ENCODE data around the gene WFDC12. TPM values are rescaled to one million over a fixed set of nuclear protein-coding genes. Genes with fewer than 3 reads are reported as not detected.

The WFDC12 gene
- total RNA-seq, 1 donor from 2014 or later, result not detected

- no peak for DNase-seq (ENCODE audit: low read depth)
These were observed 8.9 kb downstream of the WFDC12 start for GRCh38 chr20:45115386-45115774.

GRCh38 chr20:45114465-45115385, 9.5 kb downstream of the WFDC12 start, which contains the start of gene WFDC5:
WFDC5 (minus strand) TSS chr20:45115174; CDS start chr20:45115083, 91 bp downstream.
- DNase-seq (ENCODE audit: low read depth), result no peak

GRCh38 chr20:45113865-45114264, 10.4 kb downstream of the WFDC12 start:
- no peak for DNase-seq (ENCODE audit: low read depth)

GRCh38 chr20:45112754-45113153, 11.5 kb downstream of the WFDC12 start:
- no peak for DNase-seq (ENCODE audit: low read depth)

GRCh38 chr20:45111799-45112471, 12.3 kb downstream of the WFDC12 start:
- peak; percentile 18 for DNase-seq (ENCODE audit: low read depth)

- DNase-seq (ENCODE audit: low read depth), result no peak
These were observed 13.0 kb downstream of the WFDC12 start for GRCh38 chr20:45111285-45111684.

GRCh38 chr20:45110301-45110700, 14.0 kb downstream of the WFDC12 start:
- no peak for DNase-seq (ENCODE audit: low read depth)

GRCh38 chr20:45109634-45110033, 14.6 kb downstream of the WFDC12 start:
- no peak for DNase-seq (ENCODE audit: low read depth)

- peak; percentile 41 for DNase-seq (ENCODE audit: low read depth)
These were observed 18.9 kb downstream of the WFDC12 start for GRCh38 chr20:45105317-45105716.

- DNase-seq (ENCODE audit: low read depth), result peak; percentile 96
These were observed 19.5 kb downstream of the WFDC12 start for GRCh38 chr20:45104786-45105185.

GRCh38 chr20:45103072-45103471, 21.2 kb downstream of the WFDC12 start:
- no peak for DNase-seq (ENCODE audit: low read depth)

- DNase-seq (ENCODE audit: low read depth), result no peak
These were observed 22.9 kb downstream of the WFDC12 start for GRCh38 chr20:45101333-45101850.

- DNase-seq (ENCODE audit: low read depth), result no peak
These were observed 23.6 kb downstream of the WFDC12 start, which contains the start of gene KCNS1 for GRCh38 chr20:45100563-45101245. KCNS1 (minus strand) TSS chr20:45101127; CDS start chr20:45099236, 1,891 bp downstream.

- DNase-seq (ENCODE audit: low read depth), result no peak
These were observed 26.0 kb downstream of the WFDC12 start for GRCh38 chr20:45098103-45098773.

- DNase-seq (ENCODE audit: low read depth), result no peak
These were observed 26.7 kb downstream of the WFDC12 start for GRCh38 chr20:45097485-45098102.

GRCh38 chr20:45096781-45097180, 27.5 kb downstream of the WFDC12 start:
- DNase-seq (ENCODE audit: low read depth), result no peak

GRCh38 chr20:45095805-45096238, 28.4 kb downstream of the WFDC12 start:
- peak; percentile 78 for DNase-seq (ENCODE audit: low read depth)

- no peak for DNase-seq (ENCODE audit: low read depth)
These were observed 29.2 kb downstream of the WFDC12 start for GRCh38 chr20:45094864-45095574.

- no peak for DNase-seq (ENCODE audit: low read depth)
These were observed 30.1 kb downstream of the WFDC12 start for GRCh38 chr20:45094201-45094600.

GRCh38 chr20:45092898-45093297, 31.4 kb downstream of the WFDC12 start:
- no peak for DNase-seq (ENCODE audit: low read depth)

All from myocyte (in vitro differentiated cells).